Left colon (tissue), 2 donors: ENCODE measurements around the gene TSC1. TPM values are rescaled to one million over a fixed set of nuclear protein-coding genes. Genes with fewer than 3 reads are reported as not detected.

ENCODE experiments used
- ATAC-seq: fragments of 200-7000 bp; cut with Tn5 transposase; one replicate; pipeline ENCODE4 v1.9.1; 2020; ENCODE audit warnings: mild to moderate bottlenecking, moderate library complexity
- DNase-seq, 2 donors: peaks; one replicate each; pipeline ENCODE4 v3.0.0-alpha.2; 2020
- intact Hi-C, 2 donors: fragments of 100-400 bp; cut with DNase I in 1 of 2; cut with micrococcal nuclease in 1 of 2; formaldehyde crosslinking; loops; one replicate each; pipeline versions ENCODE4 v1.11.2 to v1.14.0; 2022; cut with DNase I, micrococcal nuclease
- microRNA-seq, 2 donors: library from miRNA; unstranded; fragments of <30 nt; microRNA quantifications; one replicate each; pipeline versions ENCODE4 v1.1.0 to v1.2.0, GENCODE V29; 2020
- total RNA-seq, 2 donors: library from RNA; stranded (reverse); fragmentation: NEBNext Ultra II Directional; extraction: Animal tissue kit (Norgen Biotek cat#: 25700); gene quantifications; one replicate each; pipeline ENCODE4 v1.2.1, GENCODE V29; 2021
- donor health status: DM: no; HTN: no; CAD: no.
- donor health status: DM: yes; HTN: yes; CAD: no.

Gene TSC1
- total RNA-seq, 2 donors from 2014 or later = 35.2 to 41.6 TPM

GRCh38 chr9:132849185-132849706 lies 95.2 kb downstream of the TSC1 start:
- intact Hi-C loops = no loop called here
- DNase-seq (peak; percentile 44 to 59), ATAC-seq (peak; percentile 87)

DNA sequence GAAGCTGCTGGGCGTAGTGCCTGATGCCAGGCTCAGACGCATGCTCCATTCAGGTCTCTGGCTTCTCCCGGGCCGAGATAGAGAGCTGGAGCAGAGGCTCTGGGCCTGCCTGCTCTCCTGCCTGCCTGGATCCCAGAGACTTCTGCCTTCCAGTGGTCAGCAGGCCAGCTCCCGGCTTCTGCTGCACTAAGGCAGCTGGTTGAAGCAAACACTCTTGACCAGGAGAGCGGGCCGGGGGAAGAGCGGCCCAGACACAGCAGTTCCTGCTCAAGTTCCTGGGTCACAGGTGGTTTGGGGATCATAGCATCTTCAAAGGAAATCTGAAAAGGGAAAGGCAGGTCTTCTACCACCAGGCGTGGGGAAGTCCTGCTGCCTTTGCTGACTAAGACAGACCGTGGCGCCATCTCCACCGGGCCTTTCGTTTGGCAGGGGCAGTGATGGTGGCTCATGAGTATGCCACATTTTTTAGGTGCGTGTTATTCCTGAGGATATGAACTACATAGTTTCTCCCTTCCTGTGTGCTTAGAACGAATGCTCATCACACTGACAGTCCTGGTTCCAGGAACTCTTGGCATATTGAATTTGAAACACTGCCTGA lies 97.4 kb downstream of the TSC1 start:
- ATAC-seq (no peak), DNase-seq (no peak)
- intact Hi-C loops = no loop called here

DNA sequence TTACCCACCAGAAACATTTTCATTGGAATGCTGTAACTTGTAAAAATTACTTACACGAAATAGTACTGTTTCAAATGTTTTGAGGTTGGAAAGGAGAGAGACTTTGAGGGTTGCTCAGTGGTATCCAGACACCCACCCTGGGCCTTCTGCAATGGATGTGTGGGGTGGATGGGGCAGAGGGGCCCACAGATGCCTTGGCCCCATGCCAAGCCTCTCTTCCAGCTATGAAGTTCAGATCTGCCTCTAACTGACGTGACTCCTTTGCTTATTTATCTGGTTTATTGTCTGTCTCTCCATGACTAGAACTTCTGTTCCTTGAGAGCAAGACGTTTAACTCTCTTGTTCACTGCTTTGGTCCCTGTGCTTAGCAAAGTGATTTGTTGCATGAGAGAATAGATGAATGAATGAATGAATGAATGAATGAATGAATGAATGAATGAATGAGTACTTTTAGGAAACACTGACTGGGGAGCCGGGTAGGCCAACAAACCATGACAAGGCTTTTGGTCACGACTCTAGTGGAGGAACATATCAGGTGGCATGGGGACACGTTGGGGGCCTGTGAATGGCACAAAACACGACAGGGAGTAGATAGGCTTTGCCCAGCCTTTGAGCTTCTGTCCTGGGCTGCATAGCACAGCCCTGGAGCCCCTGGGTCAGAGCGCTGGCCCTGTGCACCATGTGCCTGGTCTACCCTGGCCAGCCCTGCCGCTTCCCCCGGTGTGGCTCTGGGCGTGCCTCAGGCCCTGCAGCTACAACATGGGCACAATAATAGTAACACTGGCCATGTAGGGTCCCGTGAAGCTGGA lies 98.1 kb downstream of the TSC1 start:
- ATAC-seq (no peak), DNase-seq (no peak)
- intact Hi-C loops = no loop called here

GRCh38 chr9:132842124-132843044 lies 102.0 kb downstream of the TSC1 start:
- no peak for ATAC-seq
- DNase-seq = no peak
- intact Hi-C loops = no loop called here

Small RNA genes within 50 kb of the gene (microRNA-seq; reads per million reads assigned to microRNA genes)
- 0 to 1.4 reads per million in 2 donors for gene MIR548AW

Other genes starting within 250 kb of the TSC1 start
- under 1 TPM in 1 of 2 donors, not detected in 1; 0.67 TPM for gene AK8, start 66.3 kb downstream of the TSC1 start, total RNA-seq
- gene SPACA9, start 65.7 kb downstream of the TSC1 start, total RNA-seq = 1 to 10 TPM; 1.2 to 2.6 TPM
- gene GFI1B, start 34.1 kb upstream of the TSC1 start, total RNA-seq = 1 to 10 TPM in 1 of 2 donors, under 1 TPM in 1; 0.89 to 1.3 TPM
- gene GTF3C5, start 86.4 kb upstream of the TSC1 start, total RNA-seq = 10 to 100 TPM; 39.0 to 44.4 TPM
- 1 to 10 TPM in 1 of 2 donors, under 1 TPM in 1; 0.64 to 2.4 TPM for gene CEL, start 117.4 kb upstream of the TSC1 start, total RNA-seq
- 10 to 100 TPM; 29.1 to 49.1 TPM for gene RALGDS, start 176.6 kb upstream of the TSC1 start, total RNA-seq
- gene GBGT1, start 219.3 kb upstream of the TSC1 start, total RNA-seq = 1 to 10 TPM; 4.9 to 5.5 TPM